ENCODE measurements around the gene CAP2.
"Not testable (repeated sequence)": the region's sequence is repeated elsewhere in the genome, so short reads cannot be mapped to it uniquely, and the experiment has no call there.

Gene CAP2

GRCh38 chr6:17405181-17405943 is 12.0 kb downstream of the CAP2 start:
- not testable (repeated sequence) for DNase-seq

GRCh38 chr6:17405944-17406245 is 12.5 kb downstream of the CAP2 start:
- no peak for DNase-seq

GRCh38 chr6:17408081-17408480 is 14.7 kb downstream of the CAP2 start:
- no peak for DNase-seq

GRCh38 chr6:17410281-17410680 is 16.9 kb downstream of the CAP2 start:
- no peak for DNase-seq

- DNase-seq, result no peak
Measured at GRCh38 chr6:17413313-17413750, 19.9 kb downstream of the CAP2 start.

- not testable (repeated sequence) for DNase-seq
Measured at GRCh38 chr6:17414395-17414794, 21.0 kb downstream of the CAP2 start.

GRCh38 chr6:17415321-17415720 is 21.9 kb downstream of the CAP2 start:
- peak; percentile 63 for DNase-seq

- DNase-seq, result no peak
Measured at GRCh38 chr6:17416806-17417205, 23.4 kb downstream of the CAP2 start.

GRCh38 chr6:17417817-17418216 is 24.4 kb downstream of the CAP2 start:
- peak; percentile 37 for DNase-seq

GRCh38 chr6:17418281-17419188 is 25.1 kb downstream of the CAP2 start:
- peak; percentile 87 for DNase-seq

GRCh38 chr6:17419189-17419575 is 25.8 kb downstream of the CAP2 start:
- no peak for DNase-seq

GRCh38 chr6:17420368-17420767 is 27.0 kb downstream of the CAP2 start:
- no peak for DNase-seq

- DNase-seq, result no peak
Measured at GRCh38 chr6:17421406-17421805, 28.0 kb downstream of the CAP2 start.

- DNase-seq, result peak; percentile 76
Measured at GRCh38 chr6:17423026-17423425, 29.6 kb downstream of the CAP2 start.

GRCh38 chr6:17427062-17427461 is 33.7 kb downstream of the CAP2 start:
- no peak for DNase-seq

GRCh38 chr6:17427617-17428016 is 34.2 kb downstream of the CAP2 start:
- no peak for DNase-seq

GRCh38 chr6:17428595-17429120 is 35.3 kb downstream of the CAP2 start:
- peak; percentile 32 for DNase-seq

GRCh38 chr6:17429383-17430061 is 36.1 kb downstream of the CAP2 start:
- peak; percentile 82 for DNase-seq

GRCh38 chr6:17431581-17431980 is 38.2 kb downstream of the CAP2 start:
- DNase-seq, result peak; percentile 87

- DNase-seq, result peak; percentile 63
Measured at GRCh38 chr6:17432356-17432755, 39.0 kb downstream of the CAP2 start.

- DNase-seq, result no peak
Measured at GRCh38 chr6:17439243-17439993, 46.0 kb downstream of the CAP2 start.

- not testable (repeated sequence) for DNase-seq
Measured at GRCh38 chr6:17440811-17441210, 47.4 kb downstream of the CAP2 start.

- no peak for DNase-seq
Measured at GRCh38 chr6:17442196-17442595, 48.8 kb downstream of the CAP2 start.
